Activated CD4-positive, alpha-beta T cell treated with anti-CD3 and anti-CD28 coated beads, Interleukin-2, Interleukin-6, amounts not matched to agents 100 ng/mL and 50 ng/mL, durations not matched to agents 16 hours and 8 hours (primary cell): ENCODE results near the gene GPR173.

Experiments
- DNase-seq: peaks from one replicate; pipeline ENCODE4 v3.0.0-alpha.2; 2020

GPR173 gene

GRCh38 chrX:53089925-53090324, 41.3 kb downstream of the GPR173 start:
- DNase-seq: no peak

- DNase-seq: no peak
Observed at GRCh38 chrX:53091354-53091753, 42.8 kb downstream of the GPR173 start.

GRCh38 chrX:53093177-53093655, 44.6 kb downstream of the GPR173 start:
- peak; percentile 80 for DNase-seq

- DNase-seq: peak; percentile 90
Observed at GRCh38 chrX:53093748-53094581, 45.4 kb downstream of the GPR173 start, which contains the start of gene KANTR. TSS of gene KANTR (plus strand) at chrX:53094142. CDS start at chrX:53124273, 30,131 bp downstream.

- no peak for DNase-seq
Observed at GRCh38 chrX:53094582-53094905, 46.0 kb downstream of the GPR173 start.

- no peak for DNase-seq
Observed at GRCh38 chrX:53095796-53096195, 47.2 kb downstream of the GPR173 start.

GRCh38 chrX:53114864-53115549, 66.4 kb downstream of the GPR173 start:
- DNase-seq: no peak

- no peak for DNase-seq
Observed at GRCh38 chrX:53115550-53115874, 66.9 kb downstream of the GPR173 start.

GRCh38 chrX:53116101-53116500, 67.5 kb downstream of the GPR173 start:
- no peak for DNase-seq

GRCh38 chrX:53122013-53122412, 73.4 kb downstream of the GPR173 start:
- DNase-seq: no peak

GRCh38 chrX:53125506-53125905, 76.9 kb downstream of the GPR173 start:
- no peak for DNase-seq

GRCh38 chrX:53126377-53126776, 77.8 kb downstream of the GPR173 start:
- no peak for DNase-seq

GRCh38 chrX:53128097-53128749, 79.6 kb downstream of the GPR173 start:
- DNase-seq: no peak
